T-cell (primary cell): ENCODE results near the gene PPP1R8. TPM values are rescaled to one million over a fixed set of nuclear protein-coding genes. Genes with fewer than 3 reads are reported as not detected.
"Not testable (repeated sequence)": the region's sequence is repeated elsewhere in the genome, so short reads cannot be mapped to it uniquely, and the experiment has no call there.

ENCODE experiments used
- ATAC-seq, 4 experiments: fragments of 200-7000 bp in 3 of 4; fragments of 150-1000 bp in 1 of 4; cut with Tn5 transposase; replicated peaks in 1 of 4; 1 replicate in 3 of 4; 2 replicates in 1 of 4; pipeline ENCODE4 v1.10.0; 2021; ENCODE audit warnings: moderate library complexity in 3 of 4, mild to moderate bottlenecking in 2 of 4, moderate number of reproducible peaks in 1 of 4
- CTCF ChIA-PET, 2 donors: fragments of 300-600 bp; sonication (Branson Sonifier 250); formaldehyde crosslinking; loops; one replicate each; lab custom pipeline; 2022; ENCODE audit warnings: antibody characterized with exemption in 2 of 2; lab: Charles Lee
- POLR2A ChIA-PET, 2 donors: fragments of 300-600 bp; sonication (Branson Sonifier 250); formaldehyde crosslinking; loops; one replicate each; lab custom pipeline; 2022; ENCODE audit warnings: antibody characterized with exemption in 2 of 2; lab: Charles Lee
- DNase-seq, 35 experiments: peaks; one replicate each; pipeline versions ENCODE4 v3.0.0 to v3.0.0-alpha.2; 2013 to 2023
- H3K27ac ChIP-seq: one replicate; pipeline ENCODE4 v1.5.1; 2013; ENCODE audit warnings: low read length
- H3K27me3 ChIP-seq, 2 experiments: replicated peaks in 1 of 2; 1 replicate in 1 of 2; 2 replicates in 1 of 2; pipeline versions ENCODE4 v1.6.1 to v1.7.0; 2013; ENCODE audit warnings: low read length in 1 of 2, mixed read lengths in 1 of 2; ENCODE audit not compliant: control insufficient read depth in 2 of 2, insufficient read depth in 2 of 2; ENCODE audit errors: extremely low read depth in 1 of 2
- H3K36me3 ChIP-seq, 2 donors: 1 replicate in 1 of 2; 2 replicates in 1 of 2; pipeline versions ENCODE4 v1.6.1 to v1.7.0; 2013; ENCODE audit warnings: low read length in 1 of 2; ENCODE audit not compliant: control insufficient read depth in 2 of 2, insufficient read depth in 1 of 2; ENCODE audit errors: extremely low read depth in 1 of 2
- H3K4me1 ChIP-seq, 2 experiments: 1 replicate in 1 of 2; 2 replicates in 1 of 2; pipeline versions ENCODE4 v1.6.1 to v1.7.0; 2013; ENCODE audit warnings: low read length in 2 of 2, mixed read lengths in 1 of 2; ENCODE audit not compliant: insufficient read depth in 2 of 2, control insufficient read depth in 1 of 2; ENCODE audit errors: extremely low read depth in 1 of 2
- H3K4me3 ChIP-seq, 2 donors: 1 replicate in 1 of 2; 2 replicates in 1 of 2; pipeline versions ENCODE4 v1.5.1 to v1.7.0; 2013; ENCODE audit warnings: mild to moderate bottlenecking in 2 of 2, low read length in 1 of 2, moderate library complexity in 1 of 2; ENCODE audit not compliant: control insufficient read depth in 1 of 2; ENCODE audit errors: extremely low read depth in 1 of 2
- H3K9me3 ChIP-seq: 2 replicates; pipeline ENCODE4 v1.7.0; 2013
- H3K27ac Mint-ChIP-seq, 2 donors: one replicate each; pipeline ENCODE4 v1.8.0; 2020 to 2021; ENCODE audit warnings: mild to moderate bottlenecking in 2 of 2, mixed read lengths in 2 of 2
- H3K27me3 Mint-ChIP-seq, 2 donors: one replicate each; pipeline ENCODE4 v1.8.0; 2021 to 2022; ENCODE audit warnings: mixed read lengths in 2 of 2
- H3K36me3 Mint-ChIP-seq: one replicate; pipeline ENCODE4 v1.8.0; 2021; ENCODE audit warnings: mixed read lengths
- H3K4me1 Mint-ChIP-seq, 3 donors: one replicate each; pipeline ENCODE4 v1.8.0; 2020 to 2022; ENCODE audit warnings: mixed read lengths in 3 of 3, mild to moderate bottlenecking in 1 of 3
- H3K4me3 Mint-ChIP-seq, 3 donors: one replicate each; pipeline ENCODE4 v1.8.0; 2020 to 2022; ENCODE audit warnings: mild to moderate bottlenecking in 3 of 3, mixed read lengths in 3 of 3, moderate library complexity in 3 of 3
- H3K9me3 Mint-ChIP-seq, 3 donors: one replicate each; pipeline ENCODE4 v1.8.0; 2020 to 2022; ENCODE audit warnings: mixed read lengths in 3 of 3
- WGBS: methylation state at CpG from one replicate; pipeline ENCODE4 v1.1.5; 2013; ENCODE audit warnings: missing lambda C conversion rate; ENCODE audit not compliant: insufficient coverage; 5-methylcytosine and 5-hydroxymethylcytosine counted together
- total RNA-seq, 35 experiments: library from RNA in 6 of 35; stranded (reverse) in 6 of 35; fragments of 120-200 nt in 1 of 35; gene quantifications; one replicate each; pipeline versions ENCODE4 v1.2.1 to v1.2.4 and lab custom pipeline; 2013 to 2026

PPP1R8 gene
- total RNA-seq, 5 donors from 2014 or later (not counting 1 experiment from before 2014, with no cell fraction given), result 20.5 to 48.1 (median 40.5) TPM

GRCh38 chr1:27865821-27866220 lies 35.2 kb downstream of the PPP1R8 start:
- H3K4me1 Mint-ChIP-seq, result peaks cover 42 to 70% (median 61%) of the 10 kb centered on the region in 3 donors
- no peaks in the 10 kb centered on the region for H3K36me3 ChIP-seq
- H3K9me3 ChIP-seq, result no peaks in the 10 kb centered on the region
- no peak overlapping the region for H3K4me3 Mint-ChIP-seq
- H3K27ac ChIP-seq, result no peak overlapping the region
- DNase-seq, result no peak
- no peaks in the 10 kb centered on the region for H3K9me3 Mint-ChIP-seq
- H3K36me3 Mint-ChIP-seq, result no peaks in the 10 kb centered on the region
- 87% methylated on average over 5 of the region's 10 CpGs for WGBS
- no peak overlapping the region for H3K4me3 ChIP-seq
- no peak for ATAC-seq
- ChIA-PET CTCF (interaction anchor here in 1 of 2 donors (1.0 kb wide), 1 partner anchor 17 kb away, joined by 4 read pairs; no protein-coding TSS in a partner anchor), POLR2A (no interaction called here)
- H3K27me3 ChIP-seq, result no peaks in the 10 kb centered on the region
- H3K27ac Mint-ChIP-seq, result peak overlapping the region; percentile 44 to 100
- peaks cover 35 to 67% of the 10 kb centered on the region in 2 experiments for H3K4me1 ChIP-seq
- H3K27me3 Mint-ChIP-seq, result no peaks in the 10 kb centered on the region

DNA sequence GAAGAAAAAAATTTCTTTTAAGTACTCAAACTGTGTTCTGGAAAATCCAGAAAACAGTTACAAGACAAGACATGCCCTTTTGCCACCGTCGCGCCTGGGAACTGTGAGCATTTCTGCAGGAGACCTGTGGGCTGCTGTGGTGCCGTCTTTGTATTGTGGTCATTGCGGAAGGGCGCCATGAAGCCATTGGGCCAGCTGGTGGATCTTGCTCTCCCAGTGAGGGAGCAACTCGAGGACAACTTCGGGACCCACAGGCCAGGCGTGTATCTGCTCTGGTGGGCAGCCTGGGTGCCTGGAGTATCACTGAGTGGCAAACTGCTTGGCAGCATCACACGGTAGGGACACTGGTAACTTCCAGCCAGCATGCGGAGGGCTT lies 38.0 kb downstream of the PPP1R8 start:
- ATAC-seq (no peak), DNase-seq (no peak)
- Mint-ChIP-seq H3K36me3 (no peaks in the 10 kb centered on the region), H3K27ac (peak overlapping the region; percentile 98 to 100), H3K4me3 (peak overlapping the region; percentile 68 to 82 (median 71)), H3K9me3 (no peaks in the 10 kb centered on the region), H3K27me3 (no peaks in the 10 kb centered on the region), H3K4me1 (peaks cover 40 to 62% (median 52%) of the 10 kb centered on the region in 3 donors)
- WGBS, result 85% methylated on average over 9 of the region's 11 CpGs
- CTCF ChIA-PET, result no interaction called here
- Histone ChIP-seq H3K4me1 (peaks cover 29 to 75% of the 10 kb centered on the region in 2 experiments), H3K9me3 (no peaks in the 10 kb centered on the region), H3K27me3 (no peaks in the 10 kb centered on the region), H3K27ac (peak overlapping the region; percentile 87), H3K36me3 (no peaks in the 10 kb centered on the region), H3K4me3 (peak overlapping the region; percentile 55 to 77)
- POLR2A ChIA-PET, result no interaction called here

- DNase-seq, result peak; percentile 39 to 85 (median 67)
- Histone ChIP-seq H3K36me3 (no peaks in the 10 kb centered on the region), H3K27me3 (no peaks in the 10 kb centered on the region), H3K4me3 (peak overlapping the region; percentile 55 to 77), H3K4me1 (peaks cover 24 to 75% of the 10 kb centered on the region in 2 experiments), H3K9me3 (no peaks in the 10 kb centered on the region), H3K27ac (peak overlapping the region; percentile 87)
- Mint-ChIP-seq H3K4me1 (peaks cover 38 to 63% (median 50%) of the 10 kb centered on the region in 3 donors), H3K36me3 (no peaks in the 10 kb centered on the region), H3K9me3 (no peaks in the 10 kb centered on the region), H3K27ac (peak overlapping the region; percentile 98 to 100), H3K27me3 (no peaks in the 10 kb centered on the region), H3K4me3 (peak overlapping the region; percentile 68 to 82 (median 71))
- peak; percentile 73 to 85 (median 78) for ATAC-seq
- CTCF ChIA-PET, result no interaction called here
- POLR2A ChIA-PET, result interaction anchor here (0.5 to 0.9 kb wide), 3 partner anchors 27 to 774 kb away, joined by 3 to 10 read pairs (median 5); partner anchors contain the start of gene TAF12 (in 1 of the 2)
- WGBS, result 10% methylated on average over 6 of the region's 16 CpGs
Observed at GRCh38 chr1:27868932-27869718, 38.5 kb downstream of the PPP1R8 start.

GRCh38 chr1:27869719-27870085 lies 39.1 kb downstream of the PPP1R8 start:
- peaks cover 24 to 75% of the 10 kb centered on the region in 2 experiments for H3K4me1 ChIP-seq
- no peak for ATAC-seq
- DNase-seq, result no peak
- H3K36me3 ChIP-seq, result no peaks in the 10 kb centered on the region
- ChIA-PET POLR2A (interaction anchor here (0.5 to 0.9 kb wide), 2 partner anchors 47 to 774 kb away, joined by 5 to 10 read pairs; partner anchors contain the start of gene TAF12 (in 1 of the 2)), CTCF (no interaction called here)
- no peaks in the 10 kb centered on the region for H3K9me3 ChIP-seq
- H3K4me3 Mint-ChIP-seq, result peak overlapping the region; percentile 68 to 82 (median 71)
- peak overlapping the region; percentile 55 to 77 for H3K4me3 ChIP-seq
- H3K27ac ChIP-seq, result peak overlapping the region; percentile 87
- peak overlapping the region; percentile 98 to 100 for H3K27ac Mint-ChIP-seq
- peaks cover 34 to 63% (median 47%) of the 10 kb centered on the region in 3 donors for H3K4me1 Mint-ChIP-seq
- H3K27me3 ChIP-seq, result no peaks in the 10 kb centered on the region
- H3K36me3 Mint-ChIP-seq, result no peaks in the 10 kb centered on the region
- H3K9me3 Mint-ChIP-seq, result no peaks in the 10 kb centered on the region
- no peaks in the 10 kb centered on the region for H3K27me3 Mint-ChIP-seq
- WGBS, result no CpG with 5 or more reads among the region's 1 CpG

DNA sequence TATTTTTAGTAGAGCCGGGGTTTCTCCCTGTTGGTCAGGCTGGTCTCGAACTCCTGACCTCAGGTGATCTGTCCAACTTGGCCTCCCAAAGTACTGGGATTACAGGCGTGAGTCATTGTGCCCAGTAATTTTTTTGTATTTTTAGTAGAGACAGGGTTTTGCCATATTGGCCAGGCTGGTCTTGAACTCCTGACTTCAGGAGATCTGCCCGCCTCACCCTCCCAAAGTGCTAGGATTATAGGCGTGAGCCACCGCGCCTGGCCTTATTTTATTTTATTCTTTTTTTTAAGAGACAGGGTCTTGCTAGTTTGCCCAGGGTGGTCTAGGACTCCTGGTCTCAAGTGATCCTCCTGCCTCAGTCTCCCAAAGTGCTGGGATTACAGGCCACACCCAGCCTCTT lies 40.5 kb downstream of the PPP1R8 start:
- DNase-seq, H3K9me3 ChIP-seq, H3K27ac ChIP-seq, POLR2A ChIA-PET, CTCF ChIA-PET, H3K36me3 Mint-ChIP-seq, H3K4me3 ChIP-seq, H3K9me3 Mint-ChIP-seq, H3K36me3 ChIP-seq, H3K27me3 ChIP-seq, ATAC-seq, H3K27me3 Mint-ChIP-seq: not testable (repeated sequence)
- H3K4me1 ChIP-seq, result peaks cover 24 to 83% of the 10 kb centered on the region in 2 experiments
- Mint-ChIP-seq H3K4me3 (peak overlapping the region in 2 of 3 donors; percentile 17 to 25), H3K27ac (peak overlapping the region; percentile 69 to 70), H3K4me1 (peaks cover 42 to 65% (median 51%) of the 10 kb centered on the region in 3 donors)
- 96% methylated on average over 4 of the region's 7 CpGs for WGBS

GRCh38 chr1:27872059-27872801 lies 41.6 kb downstream of the PPP1R8 start, which contains the start of gene THEMIS2:
THEMIS2 (plus strand) TSS chr1:27872544; CDS start chr1:27872572, 28 bp downstream.
- Histone ChIP-seq H3K4me3 (peak within 1 kb of the TSS; percentile 79 to 94), H3K4me1 (peaks cover 24 to 91% of the 10 kb centered on the region in 2 experiments), H3K9me3 (no peaks in the 10 kb centered on the region), H3K27ac (peak within 1 kb of the TSS; percentile 44), H3K27me3 (no peaks in the 10 kb centered on the region), H3K36me3 (peaks cover 0 to 15% of the 10 kb centered on the region in 2 donors)
- DNase-seq (peak; percentile 50 to 85 (median 74)), ATAC-seq (peak; percentile 71 to 82 (median 78))
- ChIA-PET CTCF (no interaction called here), POLR2A (no interaction called here)
- peaks cover 7% of the 10 kb centered on the region for H3K36me3 Mint-ChIP-seq
- H3K27ac Mint-ChIP-seq, result peak within 1 kb of the TSS; percentile 91 to 94
- peak within 1 kb of the TSS; percentile 93 to 99 (median 95) for H3K4me3 Mint-ChIP-seq
- H3K27me3 Mint-ChIP-seq, result no peaks in the 10 kb centered on the region
- WGBS, result 4% methylated on average over 45 of the region's 53 CpGs
- peaks cover 46 to 68% (median 51%) of the 10 kb centered on the region in 3 donors for H3K4me1 Mint-ChIP-seq
- no peaks in the 10 kb centered on the region for H3K9me3 Mint-ChIP-seq
